Fibroblast of the aortic adventitia (primary cell): Measurements from ENCODE around the gene PDCD5. TPM values are rescaled to one million over a fixed set of nuclear protein-coding genes. Genes with fewer than 3 reads are reported as not detected.
"Not testable (repeated sequence)": the region's sequence is repeated elsewhere in the genome, so short reads cannot be mapped to it uniquely, and the experiment has no call there.

Experiments used
- DNase-seq: peaks from one replicate; pipeline ENCODE4 v3.0.0-alpha.2; 2010; ENCODE audit warnings: low read depth
- H3K4me3 ChIP-seq: 2 replicates; pipeline ENCODE4 v1.5.1; 2011; ENCODE audit warnings: low read depth, mild to moderate bottlenecking, control low read depth, low read length, moderate library complexity
- CTCF ChIP-seq: IDR thresholded peaks from 2 replicates; pipeline ENCODE4 v1.5.1; 2011; ENCODE audit warnings: mild to moderate bottlenecking, low read length, control low read depth, inconsistent platforms; ENCODE audit not compliant: insufficient read depth
- total RNA-seq: library from RNA; depleted of rRNA; stranded (reverse); fragments of >200 nt; gene quantifications from 2 replicates; pipeline ENCODE4 v1.2.3, GENCODE V29; 2012; ENCODE audit warnings: low replicate concordance

Gene PDCD5
- total RNA-seq: 71.2 and 161 TPM in 2 replicates

GRCh38 chr19:32580901-32581704 is at the start of gene PDCD5:
TSS of gene PDCD5 (plus strand) at chr19:32581190. CDS start at chr19:32581262, 72 bp downstream.
- TF ChIP-seq CTCF: no peak
- H3K4me3 ChIP-seq: peak within 1 kb of the TSS; percentile 88
- peak; percentile 89 for DNase-seq

GRCh38 chr19:32532233-32532632 is 48.8 kb upstream of the PDCD5 start:
- no peak for TF ChIP-seq CTCF
- DNase-seq: no peak

GRCh38 chr19:32537580-32537979 is 43.4 kb upstream of the PDCD5 start:
- no peak for TF ChIP-seq CTCF
- no peak overlapping the region for H3K4me3 ChIP-seq
- DNase-seq: no peak

More at GRCh38 chr19:32532233-32532632, 48.8 kb upstream of the PDCD5 start:
- H3K4me3 ChIP-seq: no peak overlapping the region

- DNase-seq: no peak
- TF ChIP-seq CTCF: no peak
- no peak overlapping the region for H3K4me3 ChIP-seq
Measured at GRCh38 chr19:32539240-32539916, 41.6 kb upstream of the PDCD5 start.

GRCh38 chr19:32540621-32541020 is 40.4 kb upstream of the PDCD5 start:
- no peak for TF ChIP-seq CTCF
- no peak for DNase-seq
- H3K4me3 ChIP-seq: no peak overlapping the region

- not testable (repeated sequence) for H3K4me3 ChIP-seq, DNase-seq
Measured at GRCh38 chr19:32541376-32541775, 39.6 kb upstream of the PDCD5 start.

GRCh38 chr19:32542477-32543108 is 38.4 kb upstream of the PDCD5 start:
- DNase-seq: no peak
- H3K4me3 ChIP-seq: no peak overlapping the region
- no peak for TF ChIP-seq CTCF
